Measurements from ENCODE around the gene TRPM3.

- TF ChIP-seq, protein P1, sequence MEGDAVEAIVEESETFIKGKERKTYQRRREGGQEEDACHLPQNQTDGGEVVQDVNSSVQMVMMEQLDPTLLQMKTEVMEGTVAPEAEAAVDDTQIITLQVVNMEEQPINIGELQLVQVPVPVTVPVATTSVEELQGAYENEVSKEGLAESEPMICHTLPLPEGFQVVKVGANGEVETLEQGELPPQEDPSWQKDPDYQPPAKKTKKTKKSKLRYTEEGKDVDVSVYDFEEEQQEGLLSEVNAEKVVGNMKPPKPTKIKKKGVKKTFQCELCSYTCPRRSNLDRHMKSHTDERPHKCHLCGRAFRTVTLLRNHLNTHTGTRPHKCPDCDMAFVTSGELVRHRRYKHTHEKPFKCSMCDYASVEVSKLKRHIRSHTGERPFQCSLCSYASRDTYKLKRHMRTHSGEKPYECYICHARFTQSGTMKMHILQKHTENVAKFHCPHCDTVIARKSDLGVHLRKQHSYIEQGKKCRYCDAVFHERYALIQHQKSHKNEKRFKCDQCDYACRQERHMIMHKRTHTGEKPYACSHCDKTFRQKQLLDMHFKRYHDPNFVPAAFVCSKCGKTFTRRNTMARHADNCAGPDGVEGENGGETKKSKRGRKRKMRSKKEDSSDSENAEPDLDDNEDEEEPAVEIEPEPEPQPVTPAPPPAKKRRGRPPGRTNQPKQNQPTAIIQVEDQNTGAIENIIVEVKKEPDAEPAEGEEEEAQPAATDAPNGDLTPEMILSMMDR (IDR thresholded peaks at IDR 0.05) = no peak
- no peak for TF ChIP-seq NR1H2 (CRISPR knock-in tag; IDR thresholded peaks at IDR 0.05)
- TF ChIP-seq E2F4 (CRISPR knock-in tag; IDR thresholded peaks at IDR 0.05; ENCODE audit: borderline replicate concordance, low read depth) = no peak
- no peak for TF ChIP-seq ARID4B (CRISPR knock-in tag; IDR thresholded peaks at IDR 0.05; ENCODE audit: borderline replicate concordance)
- TF ChIP-seq, protein P2, sequence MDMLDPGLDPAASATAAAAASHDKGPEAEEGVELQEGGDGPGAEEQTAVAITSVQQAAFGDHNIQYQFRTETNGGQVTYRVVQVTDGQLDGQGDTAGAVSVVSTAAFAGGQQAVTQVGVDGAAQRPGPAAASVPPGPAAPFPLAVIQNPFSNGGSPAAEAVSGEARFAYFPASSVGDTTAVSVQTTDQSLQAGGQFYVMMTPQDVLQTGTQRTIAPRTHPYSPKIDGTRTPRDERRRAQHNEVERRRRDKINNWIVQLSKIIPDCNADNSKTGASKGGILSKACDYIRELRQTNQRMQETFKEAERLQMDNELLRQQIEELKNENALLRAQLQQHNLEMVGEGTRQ (CRISPR knock-in tag; IDR thresholded peaks at IDR 0.05) = no peak
- no peak for TF ChIP-seq NFE2L1 (CRISPR knock-in tag; IDR thresholded peaks at IDR 0.05)
- TF ChIP-seq, protein P3, sequence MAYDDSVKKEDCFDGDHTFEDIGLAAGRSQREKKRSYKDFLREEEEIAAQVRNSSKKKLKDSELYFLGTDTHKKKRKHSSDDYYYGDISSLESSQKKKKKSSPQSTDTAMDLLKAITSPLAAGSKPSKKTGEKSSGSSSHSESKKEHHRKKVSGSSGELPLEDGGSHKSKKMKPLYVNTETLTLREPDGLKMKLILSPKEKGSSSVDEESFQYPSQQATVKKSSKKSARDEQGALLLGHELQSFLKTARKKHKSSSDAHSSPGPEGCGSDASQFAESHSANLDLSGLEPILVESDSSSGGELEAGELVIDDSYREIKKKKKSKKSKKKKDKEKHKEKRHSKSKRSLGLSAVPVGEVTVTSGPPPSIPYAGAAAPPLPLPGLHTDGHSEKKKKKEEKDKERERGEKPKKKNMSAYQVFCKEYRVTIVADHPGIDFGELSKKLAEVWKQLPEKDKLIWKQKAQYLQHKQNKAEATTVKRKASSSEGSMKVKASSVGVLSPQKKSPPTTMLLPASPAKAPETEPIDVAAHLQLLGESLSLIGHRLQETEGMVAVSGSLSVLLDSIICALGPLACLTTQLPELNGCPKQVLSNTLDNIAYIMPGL (CRISPR knock-in tag; IDR thresholded peaks at IDR 0.05) = no peak
- no peak for TF ChIP-seq NR3C1 (CRISPR knock-in tag; conservative IDR thresholded peaks at IDR 0.05; ENCODE audit: low read depth)
- TF ChIP-seq ETV6 (CRISPR knock-in tag; IDR thresholded peaks at IDR 0.05) = no peak
- TF ChIP-seq CREM (CRISPR knock-in tag; IDR thresholded peaks at IDR 0.05) = no peak
- TF ChIP-seq ATF2 (CRISPR knock-in tag; IDR thresholded peaks at IDR 0.05; ENCODE audit: borderline replicate concordance, low read depth) = no peak
- no peak for TF ChIP-seq TEAD4 (CRISPR knock-in tag; IDR thresholded peaks at IDR 0.05)
These were observed 429.0 kb downstream of the TRPM3 start for GRCh38 chr9:70692431-70692830.

Data from WTC11 (cell line).